ENCODE data around the gene ADTRP. TPM values are rescaled to one million over a fixed set of nuclear protein-coding genes. Genes with fewer than 3 reads are reported as not detected.
"Not testable (repeated sequence)": the region's sequence is repeated elsewhere in the genome, so short reads cannot be mapped to it uniquely, and the experiment has no call there.

ADTRP gene
- polyA plus RNA-seq, 2 donors: 0.31 to 0.35 TPM

- Histone ChIP-seq H3K4me1 (ENCODE audit: control insufficient read depth in 2 of 2, insufficient read depth in 2 of 2, low read length in 1 of 2) (peaks cover 2 to 11% of the 10 kb centered on the region in 2 donors), H3K27ac (ENCODE audit: low read depth in 2 of 2, low read length in 1 of 2) (no peak overlapping the region), H3K9me3 (ENCODE audit: control insufficient read depth in 2 of 2, insufficient read depth in 1 of 2, low read depth in 1 of 2, low read length in 1 of 2) (no peaks in the 10 kb centered on the region), H3K4me3 (ENCODE audit: low read depth in 1 of 2, low read length in 2 of 2) (no peak overlapping the region), H3K36me3 (ENCODE audit: control insufficient read depth in 2 of 2, insufficient read depth in 2 of 2, low read length in 1 of 2) (no peaks in the 10 kb centered on the region), H3K27me3 (ENCODE audit: control insufficient read depth in 1 of 2, insufficient read depth in 2 of 2, low read length in 2 of 2) (no peaks in the 10 kb centered on the region)
- WGBS, 2 donors: 80 to 84% methylated on average over 3 of the region's 3 CpGs
Observed at GRCh38 chr6:11804701-11805100, 26.1 kb upstream of the ADTRP start.

DNA sequence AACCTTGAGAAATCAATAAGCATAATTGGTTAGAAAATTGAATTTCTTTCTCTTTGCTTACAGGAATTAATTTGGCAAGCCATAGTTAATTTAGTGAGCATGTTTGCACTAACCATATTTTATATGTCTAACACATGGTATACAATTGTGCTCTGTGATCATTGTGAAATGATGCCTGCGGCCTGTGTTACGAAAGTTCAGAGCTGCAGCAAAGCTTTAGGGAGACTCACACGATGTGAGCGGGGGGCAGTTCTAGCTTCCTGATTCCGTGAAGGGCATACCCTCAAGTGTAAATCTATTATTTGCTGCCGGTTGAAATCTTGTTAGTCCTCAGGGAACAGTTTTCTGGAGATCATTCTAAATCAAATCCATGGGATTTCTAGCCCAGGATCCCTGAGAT is 25.5 kb upstream of the ADTRP start:
- peaks cover 2 to 11% of the 10 kb centered on the region in 2 donors for H3K4me1 ChIP-seq (ENCODE audit: control insufficient read depth in 2 of 2, insufficient read depth in 2 of 2, low read length in 1 of 2)
- no peak overlapping the region for H3K27ac ChIP-seq (ENCODE audit: low read depth in 2 of 2, low read length in 1 of 2)
- H3K36me3 ChIP-seq (ENCODE audit: control insufficient read depth in 2 of 2, insufficient read depth in 2 of 2, low read length in 1 of 2): no peaks in the 10 kb centered on the region
- WGBS, 2 donors: 85% methylated on average over 6 of the region's 6 CpGs
- H3K27me3 ChIP-seq (ENCODE audit: control insufficient read depth in 1 of 2, insufficient read depth in 2 of 2, low read length in 2 of 2): no peaks in the 10 kb centered on the region
- H3K4me3 ChIP-seq (ENCODE audit: low read depth in 1 of 2, low read length in 2 of 2): no peak overlapping the region
- H3K9me3 ChIP-seq (ENCODE audit: control insufficient read depth in 2 of 2, insufficient read depth in 1 of 2, low read depth in 1 of 2, low read length in 1 of 2): no peaks in the 10 kb centered on the region

- no peaks in the 10 kb centered on the region for H3K27me3 ChIP-seq (ENCODE audit: control insufficient read depth in 1 of 2, insufficient read depth in 2 of 2, low read length in 2 of 2)
- no peak overlapping the region for H3K27ac ChIP-seq (ENCODE audit: low read depth in 2 of 2, low read length in 1 of 2)
- H3K9me3 ChIP-seq (ENCODE audit: control insufficient read depth in 2 of 2, insufficient read depth in 1 of 2, low read depth in 1 of 2, low read length in 1 of 2): no peaks in the 10 kb centered on the region
- WGBS, 2 donors: 75 to 83% methylated on average over 2 of the region's 2 CpGs
- no peaks in the 10 kb centered on the region for H3K36me3 ChIP-seq (ENCODE audit: control insufficient read depth in 2 of 2, insufficient read depth in 2 of 2, low read length in 1 of 2)
- no peak overlapping the region for H3K4me3 ChIP-seq (ENCODE audit: low read depth in 1 of 2, low read length in 2 of 2)
- H3K4me1 ChIP-seq (ENCODE audit: control insufficient read depth in 2 of 2, insufficient read depth in 2 of 2, low read length in 1 of 2): peaks cover 2 to 11% of the 10 kb centered on the region in 2 donors
Observed at GRCh38 chr6:11803591-11803971, 25.0 kb upstream of the ADTRP start.

GRCh38 chr6:11802886-11803590 is 24.4 kb upstream of the ADTRP start:
- Histone ChIP-seq H3K9me3 (ENCODE audit: control insufficient read depth in 2 of 2, insufficient read depth in 1 of 2, low read depth in 1 of 2, low read length in 1 of 2) (no peaks in the 10 kb centered on the region), H3K4me1 (ENCODE audit: control insufficient read depth in 2 of 2, insufficient read depth in 2 of 2, low read length in 1 of 2) (peaks cover 2 to 11% of the 10 kb centered on the region in 2 donors), H3K36me3 (ENCODE audit: control insufficient read depth in 2 of 2, insufficient read depth in 2 of 2, low read length in 1 of 2) (no peaks in the 10 kb centered on the region), H3K4me3 (ENCODE audit: low read depth in 1 of 2, low read length in 2 of 2) (no peak overlapping the region), H3K27ac (ENCODE audit: low read depth in 2 of 2, low read length in 1 of 2) (no peak overlapping the region), H3K27me3 (ENCODE audit: control insufficient read depth in 1 of 2, insufficient read depth in 2 of 2, low read length in 2 of 2) (no peaks in the 10 kb centered on the region)
- WGBS, 2 donors: 85 to 89% methylated on average over 6 of the region's 6 CpGs

DNA sequence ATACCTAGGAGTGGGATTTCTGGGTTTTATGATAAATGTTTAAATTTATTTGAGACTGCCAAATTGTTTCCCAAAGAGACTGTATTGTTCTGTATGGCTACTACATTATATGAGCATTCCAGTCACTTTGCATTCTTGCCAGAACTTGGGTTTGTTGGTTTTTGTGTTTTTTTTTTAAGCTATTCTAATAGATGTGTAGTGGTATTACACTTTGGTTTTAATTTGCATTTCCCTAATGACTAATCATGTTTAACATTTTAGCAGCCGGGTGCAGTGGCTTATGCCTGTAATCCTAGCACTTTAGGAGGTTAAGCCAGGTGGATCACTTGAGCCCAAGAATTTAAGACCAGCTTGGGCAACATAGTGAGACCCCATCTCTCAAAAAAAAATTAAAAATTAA is 21.9 kb upstream of the ADTRP start:
- not testable (repeated sequence) for H3K27me3 ChIP-seq (ENCODE audit: control insufficient read depth in 1 of 2, insufficient read depth in 2 of 2, low read length in 2 of 2); H3K9me3 ChIP-seq (ENCODE audit: control insufficient read depth in 2 of 2, insufficient read depth in 1 of 2, low read depth in 1 of 2, low read length in 1 of 2); H3K36me3 ChIP-seq (ENCODE audit: control insufficient read depth in 2 of 2, insufficient read depth in 2 of 2, low read length in 1 of 2); H3K27ac ChIP-seq (ENCODE audit: low read depth in 2 of 2, low read length in 1 of 2); H3K4me3 ChIP-seq (ENCODE audit: low read depth in 1 of 2, low read length in 2 of 2); H3K4me1 ChIP-seq (ENCODE audit: control insufficient read depth in 2 of 2, insufficient read depth in 2 of 2, low read length in 1 of 2)
- WGBS, 2 donors: 60% methylated on average over 1 of the region's 1 CpG; no CpG with 5 or more reads in 1 of the 2 donors

DNA sequence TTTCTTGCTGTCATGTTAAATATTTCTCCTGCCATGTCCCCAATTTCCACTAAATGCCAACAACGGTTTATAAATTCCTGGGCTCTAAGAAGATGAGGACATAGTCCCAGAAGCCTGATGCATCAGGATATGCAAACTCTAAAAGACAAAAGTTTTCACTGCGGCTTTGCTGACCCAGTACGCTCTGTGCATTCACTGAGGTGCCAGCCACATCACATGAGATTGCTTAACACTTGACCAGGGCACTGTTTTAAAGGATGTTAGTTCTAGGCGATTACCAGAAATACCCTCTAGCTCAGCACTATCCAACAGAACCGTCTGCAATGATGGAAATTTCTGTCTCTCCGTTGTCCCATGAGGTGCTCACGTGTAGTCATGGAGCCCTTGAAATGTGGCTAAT is 19.9 kb upstream of the ADTRP start:
- Histone ChIP-seq H3K27me3 (ENCODE audit: control insufficient read depth in 1 of 2, insufficient read depth in 2 of 2, low read length in 2 of 2) (no peaks in the 10 kb centered on the region), H3K4me1 (ENCODE audit: control insufficient read depth in 2 of 2, insufficient read depth in 2 of 2, low read length in 1 of 2) (no peaks in the 10 kb centered on the region), H3K4me3 (ENCODE audit: low read depth in 1 of 2, low read length in 2 of 2) (no peak overlapping the region), H3K9me3 (ENCODE audit: control insufficient read depth in 2 of 2, insufficient read depth in 1 of 2, low read depth in 1 of 2, low read length in 1 of 2) (no peaks in the 10 kb centered on the region), H3K27ac (ENCODE audit: low read depth in 2 of 2, low read length in 1 of 2) (no peak overlapping the region), H3K36me3 (ENCODE audit: control insufficient read depth in 2 of 2, insufficient read depth in 2 of 2, low read length in 1 of 2) (no peaks in the 10 kb centered on the region)
- 88 to 91% methylated on average over 7 of the region's 7 CpGs for WGBS, 2 donors

- no peaks in the 10 kb centered on the region for H3K4me1 ChIP-seq (ENCODE audit: control insufficient read depth in 2 of 2, insufficient read depth in 2 of 2, low read length in 1 of 2)
- 26 to 62% methylated on average over 1 of the region's 1 CpG for WGBS, 2 donors
- no peaks in the 10 kb centered on the region for H3K9me3 ChIP-seq (ENCODE audit: control insufficient read depth in 2 of 2, insufficient read depth in 1 of 2, low read depth in 1 of 2, low read length in 1 of 2)
- H3K27ac ChIP-seq (ENCODE audit: low read depth in 2 of 2, low read length in 1 of 2): no peak overlapping the region
- no peak overlapping the region for H3K4me3 ChIP-seq (ENCODE audit: low read depth in 1 of 2, low read length in 2 of 2)
- no peaks in the 10 kb centered on the region for H3K36me3 ChIP-seq (ENCODE audit: control insufficient read depth in 2 of 2, insufficient read depth in 2 of 2, low read length in 1 of 2)
- H3K27me3 ChIP-seq (ENCODE audit: control insufficient read depth in 1 of 2, insufficient read depth in 2 of 2, low read length in 2 of 2): no peaks in the 10 kb centered on the region
Observed at GRCh38 chr6:11798096-11798495, 19.5 kb upstream of the ADTRP start.

DNA sequence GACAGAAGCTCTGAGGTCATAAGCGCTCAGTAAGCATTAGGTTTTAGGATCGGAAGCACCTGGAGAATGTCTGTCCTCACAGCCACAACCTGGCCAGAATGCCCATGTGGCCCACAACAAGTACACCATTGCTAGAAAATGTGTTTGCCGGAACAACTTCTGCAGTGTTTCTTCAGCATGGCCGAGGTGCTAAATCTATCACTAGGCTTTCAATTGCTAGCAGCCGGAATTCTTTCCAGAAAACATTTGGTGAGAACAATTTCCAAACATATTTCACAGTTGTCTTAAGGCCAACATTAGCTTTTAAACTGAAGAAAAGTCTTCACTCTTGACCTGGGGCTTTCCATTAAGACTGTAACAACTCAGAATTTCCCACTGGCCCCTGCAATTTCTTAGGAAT is 18.2 kb upstream of the ADTRP start:
- Histone ChIP-seq H3K27me3 (ENCODE audit: control insufficient read depth in 1 of 2, insufficient read depth in 2 of 2, low read length in 2 of 2) (no peaks in the 10 kb centered on the region), H3K4me3 (ENCODE audit: low read depth in 1 of 2, low read length in 2 of 2) (no peak overlapping the region), H3K36me3 (ENCODE audit: control insufficient read depth in 2 of 2, insufficient read depth in 2 of 2, low read length in 1 of 2) (no peaks in the 10 kb centered on the region), H3K4me1 (ENCODE audit: control insufficient read depth in 2 of 2, insufficient read depth in 2 of 2, low read length in 1 of 2) (no peaks in the 10 kb centered on the region), H3K9me3 (ENCODE audit: control insufficient read depth in 2 of 2, insufficient read depth in 1 of 2, low read depth in 1 of 2, low read length in 1 of 2) (no peaks in the 10 kb centered on the region), H3K27ac (ENCODE audit: low read depth in 2 of 2, low read length in 1 of 2) (no peak overlapping the region)
- 86 to 87% methylated on average over 5 of the region's 5 CpGs for WGBS, 2 donors

DNA sequence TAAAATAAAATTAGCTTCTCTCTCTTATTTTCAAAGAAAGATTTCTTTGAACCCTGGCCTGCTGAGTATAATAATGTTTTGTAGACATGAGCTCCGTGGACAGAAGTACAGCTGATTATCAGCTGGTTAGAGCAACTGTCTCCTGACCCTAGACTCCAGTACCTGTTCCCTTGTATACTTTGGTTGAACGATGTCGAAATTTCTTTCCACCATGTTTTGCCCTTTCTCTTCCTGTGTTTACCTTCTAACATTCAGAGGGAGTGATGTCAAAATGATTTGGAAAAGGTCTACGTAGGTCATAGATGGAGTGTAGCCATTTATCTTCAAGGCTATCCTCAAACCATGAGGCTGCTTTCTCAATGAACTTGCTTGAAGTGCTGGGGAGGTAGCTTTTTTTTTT is 16.8 kb upstream of the ADTRP start:
- no peak overlapping the region for H3K27ac ChIP-seq (ENCODE audit: low read depth in 2 of 2, low read length in 1 of 2)
- WGBS, 2 donors: 78 to 82% methylated on average over 4 of the region's 4 CpGs

DNA sequence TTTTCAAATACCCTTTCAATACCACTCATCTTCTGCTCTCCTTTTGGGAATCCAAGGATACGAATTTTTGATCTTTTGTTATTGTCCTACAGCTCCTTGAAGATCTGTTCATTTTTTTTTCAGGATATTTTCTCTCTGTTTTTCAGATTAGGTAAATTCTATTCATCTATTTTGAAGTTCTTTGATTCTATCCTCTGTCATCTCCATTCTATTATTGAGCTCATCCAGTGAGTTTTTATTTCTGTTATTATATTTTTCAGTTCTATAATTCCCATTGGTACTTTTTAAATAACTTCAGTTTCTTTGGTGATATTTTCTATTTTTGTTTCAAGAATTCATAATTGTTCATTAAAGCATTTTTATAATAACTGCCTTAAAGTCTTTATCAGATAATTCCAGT is 14.7 kb upstream of the ADTRP start:
- Histone ChIP-seq H3K4me3 (ENCODE audit: low read depth in 1 of 2, low read length in 2 of 2) (no peak overlapping the region), H3K9me3 (ENCODE audit: control insufficient read depth in 2 of 2, insufficient read depth in 1 of 2, low read depth in 1 of 2, low read length in 1 of 2) (no peaks in the 10 kb centered on the region), H3K36me3 (ENCODE audit: control insufficient read depth in 2 of 2, insufficient read depth in 2 of 2, low read length in 1 of 2) (no peaks in the 10 kb centered on the region), H3K27ac (ENCODE audit: low read depth in 2 of 2, low read length in 1 of 2) (no peak overlapping the region), H3K27me3 (ENCODE audit: control insufficient read depth in 1 of 2, insufficient read depth in 2 of 2, low read length in 2 of 2) (no peaks in the 10 kb centered on the region), H3K4me1 (ENCODE audit: control insufficient read depth in 2 of 2, insufficient read depth in 2 of 2, low read length in 1 of 2) (no peaks in the 10 kb centered on the region)
- 78 to 88% methylated on average over 1 of the region's 1 CpG for WGBS, 2 donors

More for the DNA sequence above, 16.8 kb upstream of the ADTRP start:
- Histone ChIP-seq H3K9me3 (ENCODE audit: control insufficient read depth in 2 of 2, insufficient read depth in 1 of 2, low read depth in 1 of 2, low read length in 1 of 2) (no peaks in the 10 kb centered on the region), H3K27me3 (ENCODE audit: control insufficient read depth in 1 of 2, insufficient read depth in 2 of 2, low read length in 2 of 2) (no peaks in the 10 kb centered on the region), H3K4me1 (ENCODE audit: control insufficient read depth in 2 of 2, insufficient read depth in 2 of 2, low read length in 1 of 2) (no peaks in the 10 kb centered on the region), H3K4me3 (ENCODE audit: low read depth in 1 of 2, low read length in 2 of 2) (no peak overlapping the region), H3K36me3 (ENCODE audit: control insufficient read depth in 2 of 2, insufficient read depth in 2 of 2, low read length in 1 of 2) (no peaks in the 10 kb centered on the region)

All from esophagus (tissue), 2 donors.